Ectodermal cell (in vitro differentiated cells): ENCODE results near the gene ERC1.

Experiments used
- H3K27ac ChIP-seq: 2 replicates; pipeline ENCODE4 v1.7.0; 2013; ENCODE audit warnings: mild to moderate bottlenecking, low read depth, low read length; ENCODE audit not compliant: insufficient read depth, poor library complexity, severe bottlenecking
- H3K27me3 ChIP-seq: 2 replicates; pipeline ENCODE4 v1.7.0; 2013; ENCODE audit warnings: mild to moderate bottlenecking, low read length; ENCODE audit not compliant: insufficient read depth, control insufficient read depth, poor library complexity, severe bottlenecking
- H3K36me3 ChIP-seq: one replicate; pipeline ENCODE4 v1.7.0; 2013; ENCODE audit warnings: low read length; ENCODE audit not compliant: control insufficient read depth, insufficient read depth
- H3K4me1 ChIP-seq: one replicate; pipeline ENCODE4 v1.7.0; 2013; ENCODE audit warnings: low read length; ENCODE audit not compliant: control insufficient read depth, insufficient read depth
- H3K4me3 ChIP-seq: 2 replicates; pipeline ENCODE4 v1.7.0; 2013; ENCODE audit warnings: low read depth, low read length, control low read depth; ENCODE audit not compliant: insufficient read depth
- H3K9me3 ChIP-seq: 2 replicates; pipeline ENCODE4 v1.7.0; 2013; ENCODE audit warnings: mild to moderate bottlenecking, low read length, moderate library complexity; ENCODE audit not compliant: control insufficient read depth
- WGBS, 2 experiments: methylation state at CpG; one replicate each; pipeline ENCODE4 v1.1.7; 2013; ENCODE audit warnings: missing lambda C conversion rate in 2 of 2; 5-methylcytosine and 5-hydroxymethylcytosine counted together

Gene ERC1

DNA sequence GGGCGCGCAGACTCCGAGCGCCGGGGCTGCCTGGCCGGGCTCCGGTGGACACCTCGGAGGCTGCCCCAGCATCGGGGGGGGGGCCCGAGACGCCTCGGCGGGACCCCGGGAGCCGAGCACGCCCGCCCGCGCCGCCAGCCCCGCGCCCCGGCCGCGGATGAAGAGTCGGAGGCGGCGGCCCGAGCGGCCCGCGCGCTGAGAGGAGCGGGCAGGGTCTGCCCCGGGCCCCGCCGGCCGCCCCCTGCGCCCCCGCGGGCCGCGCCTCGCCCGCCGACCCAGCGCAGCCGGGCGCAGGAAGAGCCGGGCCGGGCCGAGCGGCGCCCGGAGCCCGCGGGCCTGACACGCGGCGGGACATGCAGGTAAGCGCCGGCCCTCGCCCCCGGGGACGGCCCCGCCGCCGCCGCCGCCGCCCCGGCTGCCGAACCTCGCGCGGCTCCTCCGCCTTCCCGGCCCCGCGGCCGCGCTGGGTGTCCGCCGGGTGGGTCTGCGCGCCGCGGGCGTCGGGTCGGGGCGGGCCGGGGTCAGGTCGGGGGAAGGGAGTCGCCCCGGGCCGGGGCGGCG, 539.6 kb downstream of the ERC1 start:
- H3K27ac ChIP-seq: no peak overlapping the region
- no peaks in the 10 kb centered on the region for H3K9me3 ChIP-seq
- H3K4me1 ChIP-seq: peaks cover 15% of the 10 kb centered on the region
- peak overlapping the region; percentile 50 for H3K4me3 ChIP-seq
- 0 to 1% methylated on average over 99 of the region's 99 CpGs for WGBS, 2 experiments
- H3K36me3 ChIP-seq: no peaks in the 10 kb centered on the region
- peaks cover 66% of the 10 kb centered on the region for H3K27me3 ChIP-seq

DNA sequence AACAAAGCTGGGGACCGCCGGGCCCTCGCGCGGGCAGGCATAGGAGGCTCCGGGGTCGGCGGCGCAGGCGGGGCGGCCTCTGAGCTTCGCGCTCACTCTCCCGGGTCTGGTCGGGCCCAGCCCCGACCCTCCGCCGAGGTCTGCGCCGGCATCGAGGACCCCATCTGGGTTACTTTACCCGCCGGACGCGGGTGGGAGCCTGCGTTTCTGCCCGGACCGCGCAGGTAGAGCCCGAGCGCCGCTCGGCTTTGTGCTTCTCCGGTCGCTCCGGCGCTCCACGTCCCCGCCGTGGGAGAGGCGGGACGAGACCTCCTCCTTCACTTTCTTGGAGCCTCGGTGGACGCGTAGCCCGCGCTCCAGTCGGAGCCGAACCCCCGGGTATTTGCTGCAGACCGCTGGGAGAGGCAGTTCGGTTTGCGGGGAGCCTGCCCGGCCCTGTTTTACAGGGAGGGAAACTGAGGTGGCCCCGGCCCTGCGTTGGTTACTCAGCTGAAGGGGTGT, 540.2 kb downstream of the ERC1 start:
- Histone ChIP-seq H3K36me3 (no peaks in the 10 kb centered on the region), H3K27me3 (peaks cover 66% of the 10 kb centered on the region), H3K4me3 (peak overlapping the region; percentile 50), H3K4me1 (peaks cover 15% of the 10 kb centered on the region), H3K9me3 (no peaks in the 10 kb centered on the region), H3K27ac (no peak overlapping the region)
- 6 to 7% methylated on average over 56 of the region's 56 CpGs for WGBS, 2 experiments

DNA sequence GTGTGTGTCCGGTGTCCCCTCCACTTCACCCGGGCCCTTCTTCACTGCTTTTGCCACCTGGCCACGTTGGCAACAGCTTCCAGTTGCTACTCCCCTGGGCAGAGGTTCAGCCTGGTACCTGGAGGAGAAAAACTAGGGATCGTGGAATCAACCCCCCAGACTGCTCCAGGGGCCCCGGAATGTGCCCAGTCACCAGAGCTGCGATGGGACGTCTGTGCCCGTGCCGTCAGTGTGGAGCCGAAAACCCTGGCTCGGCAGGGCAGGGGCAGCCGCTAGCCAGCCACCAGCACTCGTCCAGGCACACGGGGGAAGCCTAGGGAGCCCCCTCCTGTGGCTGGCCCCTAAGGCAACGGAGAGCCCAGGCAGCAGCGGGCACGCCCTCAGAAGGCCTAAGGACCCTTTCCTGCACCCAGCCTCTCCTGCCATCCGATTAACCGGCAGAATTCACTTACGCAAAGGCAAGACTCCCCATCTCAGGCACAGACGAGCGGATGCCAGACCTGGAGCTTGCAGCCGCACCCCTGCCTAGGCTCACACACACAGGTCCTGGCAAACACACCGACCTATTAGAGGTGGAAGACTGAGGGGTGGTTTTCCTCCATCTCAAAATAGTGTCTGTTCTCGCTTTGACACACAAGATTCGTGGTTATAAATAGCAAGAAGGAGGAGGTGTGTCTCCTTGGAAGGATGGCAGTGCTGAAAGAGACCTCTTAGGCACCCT, 540.8 kb downstream of the ERC1 start:
- H3K27me3 ChIP-seq: peaks cover 66% of the 10 kb centered on the region
- no peaks in the 10 kb centered on the region for H3K9me3 ChIP-seq

DNA sequence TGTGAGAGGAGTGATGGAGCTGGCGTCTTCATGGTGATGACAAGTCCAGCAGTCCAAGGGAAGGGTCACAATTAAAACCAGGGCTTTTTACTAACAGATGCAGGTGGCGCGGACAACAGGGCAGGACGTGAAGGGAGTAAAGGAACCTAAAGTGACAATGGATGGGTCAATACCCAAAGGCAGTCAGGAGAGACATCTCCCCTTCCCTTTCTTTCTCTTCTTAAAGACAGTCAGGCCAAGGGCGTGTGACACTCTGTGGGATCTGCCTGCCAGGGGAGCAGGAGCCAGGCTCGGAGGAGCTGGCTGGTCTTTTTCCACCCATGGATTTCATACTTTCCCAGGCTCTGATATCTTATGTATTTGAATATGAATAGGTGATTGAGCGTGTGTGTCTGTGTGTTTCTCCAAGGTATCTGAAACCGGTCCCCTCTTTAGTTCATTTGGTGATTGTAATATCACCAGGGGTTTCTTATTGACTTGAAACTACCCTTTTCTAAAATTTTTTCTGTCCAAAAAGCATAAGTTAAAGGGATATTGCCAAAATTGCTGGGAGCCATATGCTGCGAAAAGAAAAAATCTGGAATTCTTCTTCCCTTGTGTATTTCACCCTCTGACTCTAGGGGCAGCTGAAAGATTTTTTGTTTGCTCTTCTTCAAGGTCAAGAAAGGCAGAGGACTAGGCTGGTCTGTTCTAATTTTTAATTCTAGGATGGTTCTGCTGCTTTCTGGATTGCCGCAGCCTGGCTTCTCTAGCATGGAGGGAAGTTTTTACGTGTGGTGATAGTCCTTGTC, 541.5 kb downstream of the ERC1 start:
- Histone ChIP-seq H3K27me3 (peaks cover 63% of the 10 kb centered on the region), H3K4me1 (peaks cover 15% of the 10 kb centered on the region), H3K36me3 (no peaks in the 10 kb centered on the region), H3K27ac (no peak overlapping the region), H3K9me3 (no peaks in the 10 kb centered on the region), H3K4me3 (peak overlapping the region; percentile 50)
- 79 to 85% methylated on average over 11 of the region's 11 CpGs for WGBS, 2 experiments

More for the DNA sequence above, 540.8 kb downstream of the ERC1 start:
- Histone ChIP-seq H3K36me3 (no peaks in the 10 kb centered on the region), H3K27ac (no peak overlapping the region), H3K4me3 (peak overlapping the region; percentile 50), H3K4me1 (peaks cover 15% of the 10 kb centered on the region)
- WGBS, 2 experiments: 70 to 71% methylated on average over 26 of the region's 26 CpGs

DNA sequence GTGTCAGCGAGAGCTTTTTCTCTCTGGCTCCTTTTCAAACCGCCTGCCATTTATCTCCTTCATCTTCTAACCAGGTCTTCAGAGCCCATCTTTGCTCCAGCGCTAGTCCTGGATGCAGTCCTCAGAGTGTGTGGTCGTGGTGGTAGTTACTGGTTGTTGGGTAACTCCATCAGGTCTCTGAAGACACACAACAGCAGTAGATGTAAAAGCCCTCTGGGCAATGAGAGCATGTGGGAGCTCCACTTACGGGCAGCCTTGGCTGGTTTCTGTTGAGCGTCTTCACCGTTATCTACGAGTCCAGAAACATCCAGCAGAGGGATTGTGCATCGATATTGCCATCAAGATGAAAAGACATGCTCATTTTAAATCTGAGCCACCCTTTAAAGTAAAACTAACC, 542.2 kb downstream of the ERC1 start:
- no peak overlapping the region for H3K4me3 ChIP-seq
- peaks cover 57% of the 10 kb centered on the region for H3K27me3 ChIP-seq
- no peak overlapping the region for H3K27ac ChIP-seq
- no peaks in the 10 kb centered on the region for H3K9me3 ChIP-seq
- peaks cover 15% of the 10 kb centered on the region for H3K4me1 ChIP-seq
- WGBS, 2 experiments: 93 to 94% methylated on average over 9 of the region's 9 CpGs
- no peaks in the 10 kb centered on the region for H3K36me3 ChIP-seq

DNA sequence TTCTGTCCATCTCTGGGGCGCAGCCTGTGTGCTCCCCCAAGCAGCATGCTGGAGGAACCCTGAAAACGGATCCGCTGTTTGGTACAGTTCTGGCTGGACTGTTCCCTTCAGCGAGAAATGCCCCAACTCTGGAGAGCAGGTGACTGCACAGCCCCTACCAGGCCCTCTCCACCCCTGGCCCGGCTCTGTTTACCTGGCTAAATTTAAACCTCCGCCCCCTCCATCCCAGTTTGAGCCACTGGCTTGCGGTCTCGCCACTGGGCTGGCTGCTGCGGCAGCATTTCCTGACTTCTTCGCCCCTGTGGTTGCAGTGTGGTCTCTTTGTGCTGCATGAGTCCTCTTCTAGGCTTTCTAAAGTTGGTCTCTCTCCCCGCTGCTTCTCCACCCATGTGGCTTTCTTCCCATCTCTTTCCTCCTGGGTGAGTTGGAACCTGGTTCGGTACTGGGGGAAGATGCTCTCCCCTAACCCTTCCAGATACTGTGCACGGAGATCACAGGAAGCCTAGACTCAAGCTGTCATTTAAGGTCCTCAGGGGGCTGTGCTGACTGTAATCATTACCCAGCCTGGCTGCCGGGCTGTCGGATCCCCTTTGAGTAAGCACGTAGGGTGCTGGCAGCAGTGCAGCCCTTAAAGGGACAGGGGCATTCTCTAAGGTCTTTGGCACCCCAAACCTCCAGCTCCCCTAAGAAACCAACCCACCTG, 542.7 kb downstream of the ERC1 start:
- Histone ChIP-seq H3K27me3 (peaks cover 51% of the 10 kb centered on the region), H3K27ac (no peak overlapping the region), H3K4me3 (no peak overlapping the region), H3K9me3 (no peaks in the 10 kb centered on the region), H3K36me3 (no peaks in the 10 kb centered on the region), H3K4me1 (peaks cover 15% of the 10 kb centered on the region)
- WGBS, 2 experiments: 70 to 72% methylated on average over 16 of the region's 16 CpGs

DNA sequence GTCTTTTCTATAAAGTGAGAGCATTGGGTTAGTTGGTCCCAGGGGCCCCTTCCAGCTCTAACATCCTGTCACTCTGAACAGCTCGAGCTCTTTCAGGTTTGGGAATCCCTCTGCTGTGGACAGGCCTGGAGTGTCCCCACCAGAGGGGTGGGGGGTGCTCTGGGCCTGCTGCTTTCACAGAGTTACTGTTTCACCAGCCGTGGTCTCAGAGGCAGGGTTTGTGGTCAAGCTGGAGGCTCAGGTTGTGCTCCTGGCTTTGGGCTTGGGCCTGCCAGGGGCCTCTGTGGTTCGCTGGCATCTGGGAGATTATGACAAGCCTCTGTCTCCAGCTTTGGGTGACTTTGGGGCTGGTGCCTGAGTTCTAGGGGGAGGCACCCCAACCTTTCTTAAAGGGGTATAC, 543.7 kb downstream of the ERC1 start:
- H3K4me1 ChIP-seq: peaks cover 15% of the 10 kb centered on the region
- peaks cover 41% of the 10 kb centered on the region for H3K27me3 ChIP-seq
- no peak overlapping the region for H3K4me3 ChIP-seq
- WGBS, 2 experiments: 84 to 92% methylated on average over 3 of the region's 3 CpGs
- no peaks in the 10 kb centered on the region for H3K9me3 ChIP-seq
- no peak overlapping the region for H3K27ac ChIP-seq
- H3K36me3 ChIP-seq: no peaks in the 10 kb centered on the region

DNA sequence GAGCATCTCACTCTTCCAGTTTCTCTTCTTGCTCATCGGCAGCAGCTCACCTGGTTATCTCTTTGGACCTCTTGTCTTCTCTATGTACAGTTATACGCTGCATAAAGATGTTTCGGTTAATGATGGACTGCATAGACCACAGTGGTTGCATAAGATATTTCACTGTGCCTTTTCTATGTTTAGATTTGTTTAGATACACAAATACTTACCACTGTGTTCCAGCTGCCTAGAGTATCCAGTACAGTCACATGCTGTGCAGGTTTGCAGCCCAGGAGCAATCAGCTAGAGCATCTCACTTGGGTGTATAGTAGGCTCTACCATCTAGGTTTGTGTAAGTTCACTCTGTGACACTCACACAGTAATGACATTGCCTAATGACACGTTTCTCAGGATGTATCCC, 545.8 kb downstream of the ERC1 start:
- Histone ChIP-seq H3K9me3 (no peaks in the 10 kb centered on the region), H3K4me1 (peaks cover 15% of the 10 kb centered on the region), H3K27me3 (peaks cover 22% of the 10 kb centered on the region), H3K27ac (no peak overlapping the region), H3K36me3 (no peaks in the 10 kb centered on the region), H3K4me3 (no peak overlapping the region)
- WGBS, 2 experiments: 96 to 97% methylated on average over 3 to 4 of the region's 4 CpGs

DNA sequence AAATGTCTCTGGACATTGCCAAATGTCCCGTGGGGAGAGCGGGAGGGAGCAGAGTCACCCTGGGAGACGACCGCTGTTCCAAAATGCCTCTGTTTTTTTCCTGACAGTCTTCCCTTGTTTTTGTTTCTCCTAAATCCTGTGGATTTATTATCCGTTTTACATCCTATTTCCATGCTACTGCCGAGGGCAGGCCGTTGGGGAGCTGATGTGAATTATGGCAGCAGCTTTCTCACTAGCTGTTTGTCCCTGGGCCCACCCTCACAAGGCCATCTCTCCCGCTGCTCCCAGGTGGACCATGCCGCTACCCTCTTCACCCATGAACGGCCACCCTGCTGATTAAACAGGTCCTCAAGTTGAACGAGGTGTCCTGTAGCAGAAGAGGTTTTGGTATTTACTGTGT, 548.1 kb downstream of the ERC1 start:
- H3K27me3 ChIP-seq: no peaks in the 10 kb centered on the region
- WGBS, 2 experiments: 88 to 89% methylated on average over 11 of the region's 11 CpGs
- H3K4me1 ChIP-seq: no peaks in the 10 kb centered on the region
- H3K9me3 ChIP-seq: no peaks in the 10 kb centered on the region
- no peak overlapping the region for H3K4me3 ChIP-seq
- H3K36me3 ChIP-seq: no peaks in the 10 kb centered on the region
- H3K27ac ChIP-seq: no peak overlapping the region

DNA sequence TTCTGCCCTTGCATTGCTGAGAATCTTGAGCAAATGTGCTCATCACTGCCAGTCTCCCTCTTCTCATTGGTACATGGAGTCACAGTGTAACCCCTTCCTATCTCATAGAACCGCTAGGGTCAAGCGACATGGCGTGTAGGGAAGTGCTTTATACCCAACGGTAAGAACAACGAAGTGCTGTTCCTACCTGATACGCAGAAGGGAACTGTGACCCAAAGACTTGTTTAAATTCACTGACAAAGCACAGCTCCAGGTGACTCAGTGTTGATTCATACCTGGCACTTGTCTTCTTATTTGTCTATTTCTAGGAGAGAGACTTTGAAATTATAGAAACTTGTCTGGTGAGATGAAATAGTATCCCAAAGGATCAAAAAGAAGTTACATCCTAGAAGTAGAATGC, 549.7 kb downstream of the ERC1 start:
- no peaks in the 10 kb centered on the region for H3K36me3 ChIP-seq
- H3K27me3 ChIP-seq: no peaks in the 10 kb centered on the region
- no peak overlapping the region for H3K4me3 ChIP-seq
- WGBS, 2 experiments: 95% methylated on average over 6 of the region's 6 CpGs
- no peaks in the 10 kb centered on the region for H3K9me3 ChIP-seq
- H3K27ac ChIP-seq: no peak overlapping the region
- H3K4me1 ChIP-seq: no peaks in the 10 kb centered on the region
